Measurements from ENCODE around the gene ARR3.
"Not testable (repeated sequence)": the region's sequence is repeated elsewhere in the genome, so short reads cannot be mapped to it uniquely, and the experiment has no call there.

Gene ARR3

DNA sequence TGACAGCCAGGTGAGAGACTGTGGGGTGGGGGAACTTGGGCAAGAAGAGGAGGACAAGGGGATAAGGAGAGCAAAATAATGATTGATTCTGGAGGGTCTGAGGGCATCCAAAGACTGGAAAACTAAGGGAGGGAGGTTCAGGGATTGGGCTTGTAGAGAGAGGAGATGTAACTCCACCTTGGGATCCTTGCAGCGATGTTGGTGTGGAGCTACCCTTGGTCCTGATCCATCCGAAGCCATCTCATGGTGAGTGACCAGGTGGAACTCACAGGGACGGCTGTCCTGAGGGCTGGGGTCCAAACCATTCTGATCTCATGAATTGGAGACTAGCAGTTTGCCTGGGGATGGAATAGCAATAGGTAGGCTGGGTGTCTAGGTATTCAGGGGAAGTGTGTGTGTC is 12.4 kb downstream of the ARR3 start:
- no peak for DNase-seq (ENCODE audit: low read depth)

DNA sequence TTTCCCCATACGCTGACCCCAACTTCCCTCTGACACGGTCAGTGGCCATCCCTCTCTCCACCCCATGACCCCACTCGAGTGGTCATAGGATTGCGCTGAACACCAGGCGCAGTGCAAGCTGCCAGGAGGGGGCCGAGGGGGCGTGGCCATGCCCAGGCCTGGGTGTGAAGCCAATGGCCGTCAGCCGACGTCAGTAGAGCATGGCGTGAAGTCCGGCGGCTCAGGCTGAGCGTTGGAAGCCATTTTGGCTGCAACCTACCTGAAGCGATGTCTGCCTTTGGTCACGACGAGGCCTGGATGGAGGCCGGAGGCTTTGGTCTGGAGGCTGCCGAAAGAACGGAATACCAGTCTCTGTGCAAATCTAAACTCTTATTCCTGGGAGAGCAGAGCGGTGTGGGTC is 13.8 kb downstream of the ARR3 start, which contains the start of gene RAB41:
Gene RAB41 (plus strand): TSS at position 222 of the 400 bp plus-strand sequence. CDS start 46 bp downstream, at position 268.
- no peak for DNase-seq (ENCODE audit: low read depth)

DNA sequence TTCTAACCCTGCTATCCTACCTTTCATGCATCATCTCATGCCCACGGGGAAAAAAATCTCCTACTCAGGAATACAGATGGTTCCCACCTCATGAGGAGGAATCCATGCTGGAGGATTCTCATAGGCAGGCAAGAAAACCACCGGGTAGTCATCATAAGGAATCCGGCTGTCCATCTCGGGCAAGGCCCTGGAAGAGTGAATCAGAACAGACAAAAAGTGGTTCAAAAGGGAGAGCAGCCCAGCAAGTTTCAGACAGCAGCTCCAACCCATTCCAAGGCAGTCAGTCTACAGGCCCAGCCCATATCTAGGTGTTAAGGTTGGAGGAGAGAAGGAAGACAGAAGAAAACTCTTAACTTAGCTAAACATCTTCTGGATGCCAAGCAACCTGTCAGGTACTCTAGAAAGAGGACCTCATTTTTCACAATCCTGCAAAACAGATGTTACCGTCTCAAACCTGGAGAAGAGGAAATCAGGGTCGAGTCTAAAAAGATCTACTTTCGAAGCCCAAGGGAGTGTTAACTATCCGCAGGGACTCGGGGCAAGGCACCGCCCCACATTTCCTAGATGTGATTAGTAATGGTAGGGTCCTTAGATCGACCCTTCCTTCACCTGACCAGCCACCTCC is 21.1 kb downstream of the ARR3 start:
- peak; percentile 27 for DNase-seq (ENCODE audit: low read depth)

DNA sequence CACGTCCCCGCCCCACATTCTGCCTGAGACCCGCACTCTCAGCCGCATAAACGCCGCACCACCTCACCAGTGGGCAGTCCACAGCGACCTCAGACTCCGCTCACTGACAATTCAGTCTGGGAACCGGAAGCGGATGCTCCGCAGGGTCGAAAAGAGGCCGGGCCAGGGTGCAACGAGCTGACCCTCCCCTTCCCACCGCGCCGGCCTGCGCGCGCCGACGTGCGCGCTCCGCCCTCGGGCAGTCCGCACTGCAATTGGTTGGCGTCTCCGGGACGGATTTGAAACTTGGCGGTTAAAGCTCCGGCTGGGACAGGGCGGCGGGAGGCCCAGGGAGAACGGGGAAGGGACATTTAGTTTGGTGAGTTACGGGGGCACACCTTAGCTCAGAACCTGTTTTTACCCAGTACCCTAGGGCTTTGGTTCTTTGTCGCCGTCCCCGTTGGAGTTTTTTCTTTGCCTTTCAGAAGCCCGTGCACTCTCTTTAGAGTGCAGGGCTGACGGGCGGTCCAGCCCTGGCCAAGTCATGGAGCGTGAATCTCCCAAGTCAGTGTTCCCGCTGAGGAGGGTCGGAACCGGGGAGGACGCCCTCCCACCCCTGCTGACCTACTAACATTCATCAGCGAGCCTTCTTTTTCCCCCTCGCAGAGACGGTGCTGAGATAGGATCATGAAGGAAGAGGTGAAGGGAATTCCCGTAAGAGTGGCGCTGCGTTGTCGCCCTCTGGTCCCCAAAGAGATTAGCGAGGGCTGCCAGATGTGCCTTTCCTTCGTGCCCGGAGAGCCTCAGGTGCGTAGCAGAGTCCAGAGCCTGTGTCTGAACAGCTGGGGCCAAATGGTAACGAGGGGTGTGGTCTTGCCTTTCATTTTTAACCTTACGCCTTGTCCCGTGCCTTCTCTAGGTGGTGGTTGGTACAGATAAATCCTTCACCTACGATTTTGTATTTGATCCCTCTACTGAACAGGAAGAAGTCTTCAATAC is 21.9 kb downstream of the ARR3 start, which contains the start of the genes KIF4A and PDZD11:
Gene KIF4A (plus strand): TSS at position 312 of the 978 bp plus-strand sequence. CDS start 355 bp downstream, at position 667.
Gene PDZD11 (minus strand): TSS at position 135 of the 978 bp plus-strand sequence. CDS start 586 bp downstream, outside the sequence.
- DNase-seq (ENCODE audit: low read depth) = peak; percentile 83

DNA sequence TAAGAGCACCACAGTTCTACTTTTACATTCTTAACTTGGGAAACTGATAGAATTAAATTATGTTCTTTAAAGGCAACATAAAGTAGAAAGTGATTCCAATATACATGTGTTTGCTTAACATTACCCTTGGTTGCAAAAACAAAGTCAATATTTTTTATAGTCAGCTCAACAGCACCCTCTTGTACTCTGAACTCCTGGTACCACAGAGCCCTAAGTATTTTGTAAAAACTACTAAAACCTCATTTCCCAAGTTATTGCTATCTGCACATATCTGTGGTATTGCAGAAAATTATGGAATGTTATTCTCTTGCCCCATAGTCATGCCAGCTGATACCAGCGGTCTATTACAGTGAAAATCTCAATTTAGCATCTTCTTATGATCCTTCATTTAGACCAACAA is 24.7 kb downstream of the ARR3 start:
- peak; percentile 10 for DNase-seq (ENCODE audit: low read depth)

DNA sequence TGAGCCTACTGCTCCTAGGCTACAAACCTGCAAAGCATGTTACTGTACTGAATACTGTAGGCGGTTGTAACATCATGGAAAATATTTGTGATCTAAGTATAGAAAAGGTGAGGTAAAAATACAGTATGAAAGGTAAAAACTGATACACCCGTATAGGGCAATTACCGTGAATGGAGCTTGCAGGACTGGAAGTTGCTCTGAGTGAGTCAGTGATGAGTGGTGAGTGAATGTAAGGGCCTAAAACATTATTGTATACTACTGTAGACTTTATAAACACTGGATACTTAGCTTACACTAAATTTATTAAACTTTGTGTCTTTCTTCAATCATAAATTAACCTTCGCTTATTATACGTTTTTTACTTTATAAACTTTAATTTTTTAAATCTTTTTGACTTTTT is 25.5 kb downstream of the ARR3 start:
- DNase-seq (ENCODE audit: low read depth) = peak; percentile 17

DNA sequence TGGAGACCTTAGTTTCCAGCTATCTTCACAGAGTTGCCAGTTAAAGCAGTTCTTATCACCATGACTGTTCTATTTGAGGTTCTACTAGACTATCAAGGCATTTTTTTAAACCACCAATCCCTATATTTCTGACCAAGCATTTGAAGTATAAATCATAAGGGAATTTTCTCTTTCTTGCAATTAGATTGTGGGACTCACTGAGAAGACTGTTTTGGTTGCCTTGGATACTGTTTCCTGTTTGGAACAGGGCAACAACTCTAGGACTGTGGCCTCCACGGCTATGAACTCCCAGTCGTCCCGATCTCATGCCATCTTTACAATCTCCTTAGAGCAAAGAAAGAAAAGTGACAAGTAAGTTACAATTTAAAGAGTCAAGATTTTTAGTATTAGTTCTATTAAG is 33.6 kb downstream of the ARR3 start:
- peak; percentile 64 for DNase-seq (ENCODE audit: low read depth)

DNA sequence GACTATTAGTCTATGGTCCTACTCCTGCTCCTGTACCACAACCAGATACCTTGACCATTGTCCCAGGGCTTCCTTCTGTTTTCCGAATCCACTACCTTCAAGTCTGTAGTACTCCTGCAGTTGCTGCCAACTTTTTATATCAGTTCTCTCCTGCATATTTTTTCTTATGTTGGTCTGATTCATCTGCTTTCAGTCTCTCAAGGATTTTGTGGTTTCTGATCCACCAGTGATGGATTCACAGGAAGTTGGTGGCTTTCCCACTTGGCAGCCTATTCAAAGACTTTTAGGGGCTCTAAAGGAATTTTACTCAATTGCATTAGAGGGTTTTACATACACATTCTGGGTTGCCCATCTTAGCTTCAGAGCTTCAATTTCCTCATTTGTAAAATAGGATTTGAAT is 45.4 kb downstream of the ARR3 start:
- peak; percentile 67 for DNase-seq (ENCODE audit: low read depth)

DNA sequence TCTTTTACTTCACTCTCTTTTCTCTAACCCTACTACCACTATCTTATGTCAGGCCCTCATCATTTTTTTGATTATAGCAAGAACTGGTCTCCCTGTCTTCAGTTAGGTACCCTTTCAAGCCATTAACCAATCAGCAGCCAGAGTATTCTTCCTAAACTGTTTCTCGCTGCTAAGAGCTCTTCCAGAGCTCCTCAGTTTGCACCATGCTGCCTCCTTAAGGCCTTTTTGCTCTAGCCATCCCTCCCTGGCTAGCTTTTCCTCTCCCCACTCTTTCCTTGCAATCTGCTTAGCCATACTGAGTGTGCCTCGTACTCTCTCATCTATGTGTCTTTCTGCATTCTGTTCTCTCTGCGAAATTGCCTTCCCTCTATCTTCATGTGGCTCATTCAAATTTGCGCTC is 54.6 kb downstream of the ARR3 start:
- DNase-seq (ENCODE audit: low read depth) = no peak

DNA sequence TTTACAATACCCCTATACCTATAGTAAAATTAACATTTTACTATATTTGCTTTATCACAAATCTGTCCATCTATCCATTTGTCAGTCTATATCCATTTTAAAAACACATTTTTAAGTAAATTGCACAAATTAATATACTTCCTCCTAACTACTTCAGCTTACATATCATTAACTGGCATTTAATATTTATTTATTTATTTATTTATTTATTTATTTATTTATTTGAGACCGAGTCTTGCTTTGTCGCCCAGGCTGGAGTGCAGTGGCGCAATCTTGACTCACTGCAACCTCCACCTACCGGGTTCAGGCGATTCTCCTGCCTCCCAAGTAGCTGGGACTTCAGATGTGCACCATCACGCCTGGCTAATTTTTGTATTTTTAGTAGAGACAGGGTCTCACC is 55.5 kb downstream of the ARR3 start:
- not testable (repeated sequence) for DNase-seq (ENCODE audit: low read depth)

DNA sequence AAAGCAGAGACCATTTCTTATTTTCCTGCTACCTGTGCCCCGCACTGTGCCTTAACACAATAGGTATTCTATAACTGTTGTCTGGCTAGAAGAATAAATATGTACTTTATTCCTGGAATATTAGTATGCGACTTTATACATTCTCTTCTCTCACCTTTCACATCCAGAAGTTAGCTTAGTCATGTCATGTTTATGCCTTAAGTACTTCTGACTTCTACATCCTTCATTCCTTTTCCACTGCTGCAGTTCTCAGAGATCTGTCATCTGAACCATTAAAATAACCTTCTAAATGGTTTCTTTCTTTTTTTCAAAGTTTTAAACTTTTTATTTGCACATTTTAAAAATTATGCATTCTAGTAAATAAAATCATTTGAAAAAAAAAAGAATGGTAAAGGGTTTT is 56.2 kb downstream of the ARR3 start:
- peak; percentile 53 for DNase-seq (ENCODE audit: low read depth)

DNA sequence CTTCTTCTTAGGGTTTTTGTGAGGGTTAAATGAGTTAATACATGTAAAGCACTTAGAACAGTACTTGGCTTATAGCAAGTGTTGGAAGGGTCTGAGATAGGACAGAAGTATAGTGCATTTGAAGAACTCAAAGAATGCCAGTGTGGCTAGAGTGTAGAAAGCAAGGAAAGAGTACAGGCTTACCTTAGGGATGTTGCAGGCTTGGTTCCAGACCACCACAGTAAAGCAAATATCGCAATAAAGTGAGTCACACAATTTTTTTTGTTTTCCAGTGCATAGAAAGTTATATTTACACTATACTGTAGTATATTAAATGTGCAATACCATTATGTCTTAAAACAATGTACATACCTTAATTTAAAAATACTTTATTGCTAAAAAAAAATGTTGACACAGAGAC is 63.0 kb downstream of the ARR3 start:
- peak; percentile 41 for DNase-seq (ENCODE audit: low read depth)

Measured in iris pigment epithelial cell (primary cell).